Stimulated activated CD4-positive, alpha-beta T cell treated with anti-CD3 and anti-CD28 coated beads, Interleukin-1b, Interleukin-23, amount 100 ng/mL, for 24 hours (primary cell): ENCODE results near the gene BLM.

Source experiments
- DNase-seq, 4 experiments: peaks; one replicate each; pipeline ENCODE4 v3.0.0-alpha.2; 2020; ENCODE audit warnings: low read depth in 4 of 4, low spot score in 1 of 4

The BLM gene

DNA sequence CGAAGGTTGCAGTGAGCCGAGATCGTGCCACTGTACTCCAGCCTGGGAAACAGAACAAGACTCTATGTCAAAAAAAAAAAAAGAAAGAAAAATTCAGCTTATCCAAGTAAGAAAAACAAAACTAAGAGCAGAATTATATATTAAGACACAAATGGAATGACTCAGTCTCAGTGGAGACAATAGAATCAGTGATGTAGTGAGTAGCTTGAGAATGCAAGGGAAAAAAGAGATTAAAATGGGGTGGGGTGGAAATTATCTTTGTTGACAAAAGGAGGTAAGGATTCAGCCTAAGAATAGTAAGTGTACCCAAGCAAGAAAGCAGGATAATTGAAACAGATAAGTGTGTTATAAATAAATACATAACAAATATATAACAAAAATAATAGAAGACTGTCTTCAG lies 70.7 kb downstream of the BLM start:
- no peak for DNase-seq

DNA sequence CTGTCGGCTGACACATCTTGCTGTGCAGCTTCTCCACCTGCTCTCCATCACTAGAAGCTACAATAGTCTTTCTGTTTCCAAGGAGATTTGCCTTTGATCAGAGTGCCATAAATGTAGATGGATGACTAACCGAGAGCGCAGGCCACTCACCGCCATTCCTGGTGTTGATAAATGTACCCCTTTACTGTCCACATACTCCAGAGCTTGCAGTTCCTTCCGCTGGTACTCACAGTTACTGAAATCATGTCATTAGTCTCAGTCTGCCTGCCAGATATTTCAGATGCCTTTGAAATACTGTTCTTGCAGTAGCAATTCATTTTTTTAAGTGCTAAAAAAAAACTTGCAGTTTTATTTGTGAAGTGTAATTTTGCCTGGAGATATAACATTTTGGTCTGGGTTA lies 72.3 kb downstream of the BLM start:
- DNase-seq, result no peak

DNA sequence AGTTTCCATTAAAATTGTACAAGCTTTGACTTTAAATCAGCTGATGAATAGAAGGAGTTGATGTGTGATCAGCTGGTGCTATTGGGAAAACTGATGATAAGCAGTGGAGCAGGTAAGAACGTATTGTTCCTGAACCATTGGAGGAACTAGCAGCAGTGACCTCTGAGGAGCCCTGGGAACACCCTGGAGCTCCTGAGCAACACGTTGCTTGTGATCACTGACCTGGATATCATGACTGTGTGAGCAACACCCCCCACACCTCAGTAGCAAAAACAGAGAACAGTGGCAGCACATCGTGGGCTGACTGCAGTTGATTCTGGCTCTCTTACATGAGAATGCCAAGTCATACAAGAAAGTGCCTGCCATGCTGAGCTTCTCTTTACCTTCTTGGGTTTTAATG lies 72.9 kb downstream of the BLM start:
- no peak for DNase-seq

DNA sequence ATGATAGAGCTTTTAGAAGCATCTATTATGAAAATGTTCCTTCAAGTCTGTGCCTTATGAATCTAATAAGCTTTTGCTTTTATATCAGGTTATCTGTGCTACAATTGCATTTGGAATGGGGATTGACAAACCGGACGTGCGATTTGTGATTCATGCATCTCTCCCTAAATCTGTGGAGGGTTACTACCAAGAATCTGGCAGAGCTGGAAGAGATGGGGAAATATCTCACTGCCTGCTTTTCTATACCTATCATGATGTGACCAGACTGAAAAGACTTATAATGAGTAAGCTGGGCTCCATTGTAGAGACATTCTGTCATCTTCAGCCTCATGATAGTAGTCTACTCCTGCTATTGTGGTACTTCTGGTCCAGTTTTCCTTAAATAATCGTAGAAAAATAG lies 73.4 kb downstream of the BLM start:
- no peak for DNase-seq

DNA sequence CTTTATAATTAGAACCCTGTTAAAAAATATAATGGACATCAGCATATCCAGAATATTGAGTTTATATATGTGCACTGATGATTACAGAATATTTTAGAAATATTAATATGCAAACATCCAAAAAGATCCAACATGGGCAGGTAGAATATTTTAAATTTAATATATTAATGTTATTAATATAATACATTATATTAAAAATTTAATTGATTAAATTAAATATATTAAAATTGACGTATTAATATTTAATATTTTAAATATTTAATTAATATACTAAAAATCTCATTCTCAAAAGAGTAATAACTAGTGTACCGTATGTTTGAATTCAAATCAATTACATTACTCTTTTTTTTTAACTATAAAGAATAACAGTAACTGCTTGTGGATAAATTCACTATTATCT lies 77.4 kb downstream of the BLM start:
- no peak for DNase-seq

DNA sequence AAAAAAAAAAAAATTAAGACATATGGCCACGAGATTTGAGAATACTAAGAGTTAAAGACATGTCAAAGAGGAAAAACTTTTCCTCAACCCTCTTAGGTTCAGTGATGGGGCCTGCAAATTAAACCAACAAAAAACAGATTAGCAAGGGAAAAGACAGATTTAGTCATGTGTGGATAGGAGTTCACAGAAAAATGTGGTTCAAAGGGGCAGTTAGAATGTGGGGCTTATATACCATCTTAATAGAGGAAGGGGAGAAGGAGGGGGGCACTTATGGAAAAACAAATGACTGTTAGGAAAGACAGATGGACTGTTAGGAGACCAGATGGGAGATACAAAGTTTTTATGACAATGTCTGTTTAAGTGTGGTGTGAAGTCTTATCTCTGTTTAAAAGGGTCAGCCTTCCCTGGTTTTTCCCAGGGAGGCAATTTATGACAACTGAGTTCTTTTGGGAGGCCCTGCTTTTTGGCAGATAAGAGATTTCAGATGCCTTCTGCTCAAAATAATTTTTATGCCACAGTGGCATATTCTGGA lies 82.6 kb downstream of the BLM start:
- no peak for DNase-seq

DNA sequence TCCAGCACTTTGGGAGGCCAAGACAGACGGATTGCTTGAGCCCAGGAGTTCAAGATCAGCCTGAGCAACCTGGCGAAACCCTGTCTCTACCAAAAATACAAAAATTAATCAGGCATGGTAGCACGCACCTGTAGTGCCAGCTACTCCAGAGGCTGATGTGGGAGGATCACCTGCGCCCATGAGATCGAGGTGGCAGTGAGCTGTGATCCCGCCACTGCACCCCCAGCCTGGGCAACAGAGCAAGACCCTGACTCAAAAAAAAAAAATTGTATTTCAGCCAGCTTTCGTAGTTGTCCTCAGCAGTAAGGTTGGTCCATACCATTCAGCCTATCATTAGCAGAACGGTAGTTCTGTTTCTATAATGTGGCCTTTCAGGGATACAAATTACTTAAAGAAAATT lies 84.7 kb downstream of the BLM start:
- no peak for DNase-seq

DNA sequence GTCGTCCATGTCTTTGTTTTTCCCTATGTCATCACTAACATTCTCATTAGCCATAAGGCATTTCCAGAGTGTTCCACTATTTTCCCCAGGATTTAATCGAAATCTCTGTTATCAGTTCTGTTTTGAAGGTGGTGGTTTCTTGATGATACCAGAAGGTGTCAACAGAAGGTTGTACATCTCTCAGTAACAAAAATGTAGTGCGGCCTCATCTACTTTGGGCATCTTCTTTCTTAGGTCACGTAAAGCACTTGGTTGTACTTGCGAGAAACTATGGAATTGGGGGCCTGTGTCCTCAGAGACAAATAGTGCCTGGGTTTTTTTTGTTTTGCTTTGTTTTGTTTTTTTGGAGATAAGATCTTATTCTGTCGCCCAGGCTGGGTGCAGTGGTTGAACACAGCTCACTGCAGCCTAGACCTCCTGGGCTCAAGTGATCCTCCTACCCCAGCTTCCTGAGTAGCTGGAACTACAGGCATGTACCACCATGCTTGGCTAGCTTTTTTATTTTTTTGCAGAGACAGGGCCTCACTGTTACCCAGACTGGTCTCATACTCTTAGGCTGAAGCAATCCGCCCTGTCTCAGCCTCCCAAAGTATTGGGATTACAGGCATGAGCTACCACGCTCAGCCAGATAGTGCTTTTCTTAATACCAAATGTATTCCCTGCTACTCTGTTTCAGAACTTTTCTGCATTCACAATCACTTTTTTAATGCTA lies 90.1 kb downstream of the BLM start:
- DNase-seq, result no peak

DNA sequence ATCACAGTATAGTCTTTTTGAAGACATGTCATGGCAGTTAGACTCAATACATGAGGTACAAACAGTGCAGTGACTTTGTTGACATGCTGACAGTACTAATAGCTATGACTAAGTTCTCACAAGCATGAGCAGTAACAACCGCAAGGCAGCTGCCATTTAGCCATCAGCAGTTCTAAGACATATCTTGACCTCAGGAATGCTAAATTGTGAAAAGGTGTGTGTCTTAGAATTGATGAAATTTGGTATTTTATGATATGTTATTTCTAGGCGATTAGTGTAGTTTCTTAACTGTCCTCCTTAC lies 90.6 kb downstream of the BLM start:
- DNase-seq, result no peak

DNA sequence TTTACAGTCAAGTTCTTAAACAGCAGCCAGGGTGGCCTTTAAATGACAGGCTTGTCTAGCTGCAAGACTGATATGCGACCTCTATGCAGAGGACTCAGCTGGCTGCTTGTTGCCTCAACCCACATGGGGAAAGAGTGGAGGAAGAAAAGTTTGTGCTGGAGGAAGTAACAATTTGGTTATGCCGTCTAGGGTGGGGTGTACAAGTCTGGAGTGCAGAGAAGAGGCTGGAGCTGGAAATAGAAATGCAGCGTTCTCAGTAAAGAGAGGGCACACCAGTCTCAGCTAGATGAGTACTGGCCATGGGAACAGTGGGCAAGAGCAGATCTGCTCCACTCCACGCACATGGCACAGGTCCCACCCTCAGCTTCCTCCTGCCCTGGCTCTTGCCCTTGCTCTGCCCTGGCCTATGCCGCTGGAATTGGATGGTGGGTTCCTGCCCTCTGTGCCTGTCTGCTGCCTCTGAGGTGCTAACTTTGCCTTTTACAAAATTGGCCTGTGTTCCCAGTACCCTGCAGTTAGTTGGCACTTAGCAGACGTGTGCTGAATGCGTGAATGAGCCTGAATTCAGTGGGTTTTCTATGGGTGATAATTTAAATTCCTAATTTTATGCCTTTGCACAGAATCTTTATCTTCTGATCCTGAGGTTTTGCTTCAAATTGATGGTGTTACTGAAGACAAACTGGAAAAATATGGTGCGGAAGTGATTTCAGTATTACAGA lies 91.5 kb downstream of the BLM start:
- no peak for DNase-seq

DNA sequence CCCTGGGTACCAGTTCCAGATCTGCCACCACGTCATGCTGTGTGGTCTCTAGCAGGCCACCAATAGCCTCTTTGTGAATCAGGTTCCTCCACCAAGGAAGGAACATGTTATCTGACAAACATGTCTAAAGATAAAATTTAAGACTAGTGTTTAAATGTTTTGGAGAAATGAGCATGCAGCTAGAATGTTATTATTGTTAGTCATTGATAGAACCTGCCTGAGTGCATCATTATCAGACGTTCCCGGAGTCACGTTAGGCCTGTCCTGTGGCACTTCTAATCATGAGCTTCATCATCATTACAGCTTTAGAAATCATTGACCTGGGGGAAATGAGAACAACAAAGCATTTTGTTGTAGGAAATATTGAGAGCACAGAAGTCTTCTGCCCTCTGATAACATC lies 92.4 kb downstream of the BLM start:
- no peak for DNase-seq

DNA sequence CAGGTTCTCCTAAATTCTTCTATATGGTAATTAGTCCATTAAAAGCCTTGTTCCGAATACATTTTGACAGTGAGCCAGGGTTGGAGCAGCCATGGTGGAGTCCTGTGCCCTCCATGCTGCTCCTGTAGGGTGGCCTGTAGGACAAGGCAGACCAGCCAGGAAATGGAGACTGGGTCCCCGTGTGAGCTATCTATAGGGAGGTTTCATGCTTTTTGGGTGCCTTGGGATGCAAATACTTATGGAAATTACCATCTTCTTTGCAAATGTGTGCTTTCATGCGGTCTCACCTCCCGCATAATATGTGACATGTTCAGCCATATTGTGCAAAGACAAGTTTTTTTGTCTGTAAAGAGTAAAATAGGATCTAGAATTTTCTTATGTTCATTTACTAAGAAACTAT lies 93.2 kb downstream of the BLM start:
- no peak for DNase-seq

DNA sequence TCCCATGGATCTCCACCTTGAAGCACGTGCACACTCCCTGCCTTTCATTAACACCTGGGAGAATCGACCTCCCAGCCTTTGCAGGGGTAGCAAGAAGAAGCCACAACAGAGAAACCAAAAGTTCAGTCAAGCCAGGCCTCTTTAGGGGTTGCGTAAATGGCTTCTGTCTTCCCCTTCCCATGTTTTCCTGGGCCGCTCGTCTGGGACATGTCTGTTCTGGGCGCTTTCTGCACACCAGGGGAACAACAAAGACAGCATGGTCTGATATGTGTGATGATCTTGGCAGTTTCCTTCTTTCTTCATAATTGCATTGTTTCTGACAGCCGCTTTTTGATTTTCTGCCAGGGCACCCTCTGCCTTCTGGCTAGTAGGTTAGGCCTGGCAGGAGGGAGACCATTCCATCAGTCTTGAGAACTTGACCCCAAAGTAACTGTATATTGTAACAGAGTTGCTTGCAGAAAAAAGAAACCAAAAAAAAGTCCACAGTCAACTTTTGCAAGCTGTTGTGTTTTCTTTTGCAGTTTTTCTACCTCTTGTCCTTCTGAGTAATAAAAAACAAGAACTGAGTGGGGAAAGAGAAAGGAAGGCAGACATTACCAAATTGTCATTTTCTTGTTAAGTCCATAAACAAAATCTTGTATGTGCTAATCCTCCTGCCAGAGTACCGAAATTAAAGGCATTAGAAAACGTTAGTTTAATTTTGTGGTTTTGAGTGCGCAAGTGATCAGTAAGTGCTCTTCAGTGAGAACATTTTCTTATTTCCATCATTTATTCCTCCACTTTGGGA lies 95.2 kb downstream of the BLM start:
- no peak for DNase-seq

DNA sequence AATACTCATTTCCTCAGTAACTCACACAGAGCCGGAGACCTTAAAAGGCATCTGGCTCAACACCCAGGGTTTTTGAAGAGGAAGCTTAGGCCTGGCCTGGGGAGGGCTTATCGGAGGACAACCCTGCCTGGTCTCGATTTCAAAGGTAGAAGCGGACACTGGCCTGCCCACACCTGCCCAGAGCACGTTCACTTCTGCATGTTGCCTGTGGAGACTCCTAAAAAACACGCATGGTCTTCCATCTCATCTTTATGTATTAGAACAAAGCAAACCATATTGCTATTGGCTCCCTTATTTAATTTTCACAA lies 95.8 kb downstream of the BLM start:
- no peak for DNase-seq

DNA sequence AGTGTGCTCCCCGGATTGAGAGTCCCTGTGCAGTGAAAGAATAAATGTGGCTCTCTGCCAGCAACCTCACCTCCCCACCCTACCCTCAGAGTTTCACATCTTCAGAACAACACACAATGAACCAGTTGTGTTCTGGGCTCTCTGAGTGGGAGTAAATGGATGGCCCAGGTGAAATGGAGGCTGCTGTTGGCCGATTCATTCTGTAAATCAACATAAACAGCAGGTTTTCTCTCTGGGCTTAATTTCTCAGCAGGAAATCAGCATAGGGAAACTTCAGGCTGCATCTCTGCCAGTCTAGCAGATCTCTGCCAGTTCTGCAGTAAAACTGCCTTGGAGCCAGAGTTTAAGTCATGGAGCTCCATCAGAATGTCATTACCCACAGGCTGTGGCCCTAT lies 96.6 kb downstream of the BLM start:
- no peak for DNase-seq

DNA sequence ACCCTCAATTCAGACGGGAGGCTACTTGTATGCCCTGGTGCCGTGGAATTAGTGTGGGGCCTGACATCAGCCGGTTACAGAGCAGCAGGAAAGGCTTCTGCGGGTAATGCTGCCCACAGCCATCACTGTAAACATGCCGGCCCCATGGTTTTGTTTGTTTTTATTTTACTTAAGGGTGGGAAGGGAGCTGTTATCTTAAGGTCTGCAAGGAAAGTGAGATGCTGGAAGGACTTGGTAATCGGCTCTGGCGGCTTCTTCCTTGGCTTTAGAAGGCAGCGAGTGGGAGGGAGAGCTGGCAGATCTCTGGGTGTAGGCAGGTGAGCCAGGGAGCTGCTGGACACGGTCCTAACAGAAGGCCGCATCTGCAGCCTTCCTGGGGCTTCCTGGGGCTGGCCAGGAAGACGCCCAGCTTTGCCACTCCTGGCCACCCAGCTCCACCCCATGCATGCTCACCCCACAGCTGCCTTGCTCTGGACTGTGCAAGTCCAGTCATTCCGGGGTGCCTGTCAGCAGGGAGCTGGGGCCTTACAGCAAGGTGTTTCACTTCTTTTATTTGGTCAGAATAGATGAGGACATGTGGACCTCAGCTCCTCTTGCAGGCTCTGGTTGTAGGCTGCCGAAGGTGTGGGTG lies 97.2 kb downstream of the BLM start:
- no peak for DNase-seq

DNA sequence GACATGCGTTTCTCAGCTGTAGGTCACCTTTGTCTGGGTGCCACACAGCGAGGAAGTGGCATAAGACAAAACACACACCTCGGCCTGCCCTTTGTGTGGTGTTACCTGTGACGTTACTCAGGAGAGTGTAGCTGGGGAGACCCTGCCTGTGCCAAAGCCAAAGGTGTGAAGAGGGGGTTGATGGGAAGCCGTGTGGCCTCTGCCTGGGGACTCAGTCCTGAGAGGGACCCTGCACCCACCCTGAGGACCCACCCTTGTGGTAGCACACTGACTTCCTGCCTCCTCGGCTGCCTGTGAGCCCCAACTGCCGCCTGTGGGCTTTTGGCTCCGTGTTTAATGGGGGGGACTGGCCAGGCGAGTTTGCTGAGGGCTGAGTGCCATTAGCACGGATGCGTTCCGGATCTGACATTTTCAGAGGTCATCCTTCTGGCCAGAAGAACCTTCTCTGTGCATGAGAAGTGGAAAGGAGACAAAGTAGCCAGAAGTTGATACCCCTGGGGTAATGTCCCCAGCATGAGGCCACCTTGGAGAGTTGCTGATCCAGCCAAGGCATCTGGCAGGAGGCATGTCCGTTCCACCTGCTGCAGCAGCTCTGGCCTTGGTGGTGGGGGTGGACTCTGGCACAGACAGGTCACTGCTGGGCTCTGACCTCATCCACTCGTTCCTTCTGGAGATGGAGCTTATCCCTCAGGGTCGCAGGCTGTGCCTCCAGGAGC lies 99.4 kb downstream of the BLM start:
- DNase-seq, result no peak

DNA sequence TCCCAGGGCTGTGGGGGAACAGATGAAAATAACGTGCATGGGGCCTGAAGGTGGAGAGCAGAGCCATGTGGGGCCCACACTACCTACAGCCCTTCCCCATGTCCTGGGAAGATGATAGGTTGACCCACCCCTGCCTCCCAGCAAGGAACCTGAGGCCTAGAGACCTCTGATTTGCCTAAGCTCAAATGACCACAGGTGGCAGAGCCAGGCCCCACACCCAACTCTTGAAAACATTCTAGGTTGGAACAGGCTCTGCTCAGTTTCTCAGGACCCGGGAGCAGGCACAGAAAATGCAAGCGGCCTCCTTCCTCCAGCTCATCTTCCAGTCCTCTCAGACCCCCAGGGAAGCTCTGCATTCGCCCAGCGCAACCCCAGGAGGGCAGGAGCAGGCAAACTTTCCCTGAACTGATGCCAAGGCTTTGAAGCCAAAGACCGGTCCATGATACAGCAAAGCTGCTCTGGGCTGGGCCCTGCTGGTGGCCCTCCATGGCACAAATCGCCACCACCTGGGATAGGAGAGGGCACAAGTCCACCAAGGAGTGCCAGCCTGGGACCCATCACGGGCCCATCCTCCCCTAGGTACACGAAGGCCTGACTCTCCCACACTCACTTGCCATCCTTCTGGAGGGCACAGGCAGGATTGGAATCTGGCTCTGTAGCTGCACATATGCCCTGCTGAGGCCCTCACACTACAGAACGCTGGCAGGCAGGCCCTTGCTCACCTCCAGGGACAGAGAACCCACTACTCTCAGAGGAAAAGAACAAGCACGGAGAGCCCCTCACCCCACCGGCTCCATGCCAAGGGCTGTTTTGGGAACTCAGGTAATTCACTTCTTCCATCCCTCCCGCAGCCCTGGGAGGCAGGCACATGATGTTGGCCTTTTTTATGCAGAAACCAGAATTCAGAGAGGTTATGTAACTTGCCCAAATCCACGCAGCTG lies 100.2 kb downstream of the BLM start:
- no peak for DNase-seq

DNA sequence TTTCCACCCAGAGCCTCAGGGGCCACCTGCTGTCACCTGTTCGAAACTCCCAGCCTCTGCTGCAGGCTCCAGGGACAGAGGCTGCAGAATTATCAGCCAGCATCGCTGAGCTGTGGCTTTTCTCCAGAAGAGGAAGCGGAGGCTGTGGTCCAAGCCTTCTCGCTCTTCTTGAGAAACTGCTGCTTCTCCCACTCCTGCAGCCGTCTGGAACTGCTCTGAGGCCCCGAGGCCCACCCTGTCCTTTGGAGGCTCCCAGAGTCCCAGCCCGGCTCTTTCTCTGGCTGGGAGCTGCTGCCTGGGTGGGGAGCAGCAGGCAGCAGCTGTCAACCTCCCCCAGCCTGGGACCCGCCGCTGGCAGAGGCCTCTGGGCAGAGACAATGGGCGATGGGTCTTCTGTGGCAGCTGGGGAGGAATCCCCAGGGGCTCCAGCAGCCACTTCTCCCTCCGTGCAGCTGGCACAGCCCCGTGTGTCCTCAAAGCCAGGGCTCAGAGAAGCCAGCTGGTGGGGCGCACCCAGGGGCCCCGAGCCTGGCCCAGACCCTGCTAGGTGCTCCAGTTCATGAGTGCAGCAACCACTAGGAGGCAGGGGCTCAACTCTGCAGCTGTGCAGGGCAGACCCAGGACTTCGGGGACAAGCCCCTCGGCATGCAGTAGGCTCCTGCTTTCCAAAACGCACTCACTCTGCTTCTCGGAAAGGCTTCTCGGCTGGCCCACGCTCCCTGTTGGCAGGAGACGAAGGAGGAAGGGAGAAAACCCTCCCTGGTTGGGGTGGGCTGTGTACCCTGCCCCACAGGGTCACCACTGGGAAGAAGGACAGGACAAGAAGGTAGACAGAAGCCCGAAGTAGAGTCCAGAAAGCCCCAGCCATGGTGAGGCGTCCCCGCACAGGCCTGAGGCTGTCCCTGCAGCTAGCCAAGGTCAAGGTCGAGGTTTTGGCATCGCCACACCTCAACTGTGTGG lies 101.4 kb downstream of the BLM start:
- DNase-seq, result no peak
